Stimulated activated CD8-positive, alpha-beta memory T cell treated with anti-CD3 and anti-CD28 coated beads, Interleukin-15, amount 100 ng/mL, for 48 hours (primary cell): Measurements from ENCODE around the gene AGPAT1.

Source experiments
- DNase-seq, 2 donors: peaks; one replicate each; pipeline ENCODE4 v3.0.0-alpha.2; 2020; ENCODE audit warnings: low read depth in 2 of 2

AGPAT1 gene

DNA sequence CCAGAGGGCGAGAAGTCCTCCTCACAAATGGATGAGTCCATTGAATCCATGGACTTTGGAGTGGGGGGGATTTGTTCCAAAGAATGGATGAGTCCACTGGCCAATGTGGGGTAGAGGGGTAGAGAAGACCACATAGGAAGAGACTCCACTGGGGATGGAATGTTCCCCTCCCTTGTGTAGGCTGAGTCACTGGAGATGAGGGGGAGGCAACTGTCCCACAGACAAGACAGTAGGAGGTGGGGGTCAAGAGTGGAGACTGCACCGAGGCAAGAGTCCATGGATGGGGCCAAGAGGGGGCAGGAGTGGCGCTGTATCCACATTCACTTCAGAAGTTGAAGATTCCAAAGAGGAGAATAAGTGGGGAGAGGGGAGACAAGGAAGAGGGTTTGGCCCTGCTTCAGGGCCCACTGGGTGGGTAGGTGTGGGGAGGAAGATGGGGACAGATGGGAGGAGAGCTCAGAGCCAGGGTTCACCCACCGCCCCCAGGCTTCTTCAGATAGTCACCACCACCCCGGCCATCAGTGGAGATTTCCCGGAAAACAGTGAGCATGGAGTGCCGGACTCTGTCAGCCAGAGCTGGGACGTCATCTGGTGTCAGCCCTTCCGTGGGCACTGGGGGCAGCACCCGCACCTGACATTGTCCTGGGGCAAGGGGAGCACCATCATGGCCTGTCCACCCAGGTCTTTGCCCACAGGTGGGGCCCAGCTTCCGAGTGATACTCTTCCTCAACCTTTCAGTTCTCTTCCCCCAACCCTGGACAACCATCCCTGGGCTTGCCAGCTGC is 6.9 kb downstream of the AGPAT1 start:
- DNase-seq, result no peak

DNA sequence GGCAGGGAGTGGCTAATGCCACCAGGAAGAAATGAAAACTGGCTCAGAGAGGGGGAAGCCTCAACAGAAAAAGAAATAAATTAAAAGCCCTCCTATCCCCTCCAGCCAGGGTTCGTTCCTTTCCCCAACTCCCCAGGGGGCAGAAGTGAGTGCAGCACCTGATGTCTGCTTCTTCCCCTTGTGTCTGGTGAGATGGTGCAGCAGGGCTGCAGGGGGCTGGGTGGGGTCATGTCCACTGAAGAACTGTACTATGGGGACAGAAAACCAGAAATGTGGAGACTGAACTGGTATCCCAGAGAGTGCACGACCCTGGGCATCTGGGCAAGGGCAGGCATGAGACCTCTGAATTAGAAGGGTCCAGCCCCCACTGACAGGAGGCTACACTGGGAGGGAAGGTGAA is 7.5 kb downstream of the AGPAT1 start:
- no peak for DNase-seq

DNA sequence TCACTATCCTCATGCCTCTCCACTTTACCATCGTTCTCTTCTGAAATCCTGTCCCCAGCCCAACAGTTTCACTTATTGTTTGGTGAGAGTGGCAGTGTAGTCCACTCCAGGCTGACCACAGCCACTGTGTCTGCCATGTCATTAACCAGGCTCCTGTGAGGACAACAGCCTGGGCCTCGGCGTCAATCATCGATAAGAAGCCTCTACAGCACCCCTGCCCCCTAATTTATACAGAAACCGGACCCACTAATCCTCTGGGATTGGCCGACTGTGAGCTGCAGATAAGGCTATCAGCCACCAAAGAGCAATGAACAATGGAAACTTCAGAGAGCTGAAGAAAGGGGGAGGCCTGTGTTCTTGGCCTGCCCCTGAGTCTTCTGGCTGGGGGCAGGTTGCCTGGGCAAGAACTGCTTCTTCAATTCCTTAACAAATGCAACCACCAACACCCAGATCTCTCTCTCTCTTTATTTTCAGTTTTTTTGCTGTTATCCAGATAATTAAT is 8.1 kb downstream of the AGPAT1 start:
- DNase-seq, result no peak

DNA sequence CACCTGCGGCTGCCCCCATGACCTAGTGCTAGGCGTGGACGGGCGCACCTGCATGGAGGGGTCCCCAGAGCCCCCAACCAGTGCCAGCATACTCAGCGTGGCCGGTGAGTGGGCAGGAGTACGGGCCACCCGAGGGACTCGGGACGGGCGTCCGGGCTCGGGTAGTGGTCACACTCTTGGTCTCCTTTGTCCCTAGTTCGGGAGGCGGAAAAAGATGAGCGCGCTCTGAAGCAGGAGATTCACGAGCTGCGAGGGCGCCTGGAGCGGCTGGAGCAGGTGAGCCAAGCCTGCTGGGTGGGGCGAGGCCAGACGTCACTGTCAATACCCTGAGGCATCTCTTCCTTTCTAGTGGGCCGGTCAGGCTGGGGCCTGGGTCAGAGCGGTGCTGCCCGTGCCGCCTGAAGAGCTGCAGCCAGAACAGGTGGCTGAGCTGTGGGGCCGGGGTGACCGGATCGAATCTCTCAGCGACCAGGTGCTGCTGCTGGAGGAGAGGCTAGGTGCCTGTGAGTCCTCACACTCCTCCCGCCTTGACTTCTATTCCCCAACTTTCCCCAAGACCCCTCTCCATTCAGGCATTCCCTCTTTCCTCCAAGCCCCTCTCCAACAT is 8.6 kb downstream of the AGPAT1 start:
- DNase-seq, result no peak

DNA sequence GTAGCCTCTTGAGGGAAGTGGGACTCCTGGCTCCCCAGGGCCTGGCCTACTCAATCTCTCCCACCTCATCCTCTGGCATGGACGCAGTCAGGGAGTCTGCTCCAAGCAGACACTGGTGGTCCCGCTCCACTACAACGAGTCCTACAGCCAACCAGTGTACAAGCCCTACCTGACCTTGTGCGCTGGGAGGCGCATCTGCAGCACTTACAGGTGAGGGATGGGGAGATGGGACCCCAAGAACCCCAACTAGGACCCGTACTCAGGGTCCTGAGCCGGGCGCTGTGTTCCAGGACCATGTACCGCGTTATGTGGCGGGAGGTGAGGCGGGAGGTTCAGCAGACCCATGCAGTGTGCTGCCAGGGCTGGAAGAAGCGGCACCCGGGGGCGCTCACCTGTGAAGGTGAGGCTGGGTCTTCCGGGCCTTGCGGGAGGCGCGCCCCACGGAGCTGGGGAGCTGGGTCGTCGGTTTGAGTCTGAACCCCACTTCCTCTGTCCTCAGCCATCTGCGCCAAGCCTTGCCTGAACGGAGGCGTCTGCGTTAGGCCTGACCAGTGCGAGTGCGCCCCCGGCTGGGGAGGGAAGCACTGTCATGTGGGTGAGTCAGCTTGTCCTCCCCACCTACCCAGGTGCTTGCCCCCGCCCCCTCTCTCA is 9.3 kb downstream of the AGPAT1 start:
- no peak for DNase-seq

DNA sequence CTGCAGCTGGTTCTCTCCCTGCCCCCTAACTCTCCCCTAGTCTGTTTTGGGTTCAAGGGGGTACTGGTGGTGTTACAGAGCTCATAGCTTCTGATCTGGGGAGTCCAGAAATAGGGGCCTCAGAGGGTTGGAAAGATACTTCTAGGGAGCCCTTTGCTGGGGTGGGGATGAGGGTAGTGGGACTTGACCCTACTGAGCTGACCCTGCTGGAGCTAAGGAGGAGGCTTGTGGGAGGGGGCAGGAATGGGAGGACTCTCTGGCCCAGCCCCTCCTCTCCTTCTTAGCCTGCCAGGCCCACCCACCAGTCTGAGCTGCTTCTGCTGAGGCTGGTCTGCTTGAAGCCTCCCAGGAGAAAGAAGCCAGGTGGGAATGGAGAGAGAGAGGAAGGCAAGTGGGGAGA is 11.6 kb downstream of the AGPAT1 start, which contains the start of gene EGFL8:
TSS of gene EGFL8 (plus strand) at position 301 of the 400 bp plus-strand sequence. CDS start 1,571 bp downstream, outside the sequence.
- DNase-seq, result no peak

DNA sequence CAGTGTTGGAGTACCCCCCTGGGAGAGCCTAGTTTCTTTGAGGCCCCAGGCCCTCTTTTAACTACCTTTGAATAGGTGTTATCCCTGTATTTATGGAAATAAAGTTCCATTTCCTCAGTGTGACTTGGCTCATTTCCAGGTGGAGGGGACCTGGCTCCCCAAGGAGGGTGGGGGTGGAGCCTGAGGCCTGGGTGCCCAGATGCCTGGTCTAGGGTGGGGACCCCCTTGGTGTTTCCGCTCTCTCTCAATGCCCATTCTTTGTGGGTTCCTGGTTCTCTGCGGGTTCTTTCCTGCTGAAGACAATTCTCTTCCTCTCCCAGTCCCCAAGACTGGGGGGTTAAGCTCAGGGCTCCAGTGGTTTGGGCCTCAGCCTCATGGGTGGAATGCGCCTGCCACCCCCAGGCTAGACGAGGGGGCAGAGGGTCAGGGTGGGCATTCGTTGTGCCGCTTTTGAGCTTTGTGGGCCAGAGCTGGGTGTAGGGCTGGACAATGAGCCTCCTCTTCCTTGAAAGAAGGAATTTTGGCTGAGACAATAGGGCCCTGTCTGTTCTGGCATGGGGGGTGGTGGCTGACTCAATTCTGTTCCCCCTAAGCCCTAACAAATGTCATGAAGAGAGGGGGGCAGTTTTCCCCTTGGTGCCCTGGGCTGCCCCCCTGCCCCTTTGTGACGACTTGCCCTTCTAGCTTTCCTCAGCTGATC is 12.2 kb downstream of the AGPAT1 start:
- DNase-seq, result no peak

DNA sequence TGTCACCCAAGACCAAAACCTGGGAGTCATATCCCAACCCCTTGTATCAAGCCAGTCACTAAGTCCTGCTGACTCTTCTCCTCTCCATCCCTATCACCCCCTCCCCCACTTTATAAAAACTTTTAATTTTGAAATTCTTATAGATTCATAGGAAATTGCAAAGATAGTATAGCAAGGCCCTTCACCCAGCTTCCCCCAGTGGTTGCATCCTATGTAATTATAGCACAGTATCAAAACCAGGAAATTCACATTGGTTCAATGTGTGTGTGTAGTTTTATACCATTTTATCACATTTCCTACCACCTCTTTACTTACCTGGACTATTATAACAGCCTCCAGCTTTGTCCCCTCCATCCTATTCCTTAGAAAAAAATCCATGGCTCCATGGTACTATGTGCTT is 17.8 kb downstream of the AGPAT1 start:
- DNase-seq, result no peak

DNA sequence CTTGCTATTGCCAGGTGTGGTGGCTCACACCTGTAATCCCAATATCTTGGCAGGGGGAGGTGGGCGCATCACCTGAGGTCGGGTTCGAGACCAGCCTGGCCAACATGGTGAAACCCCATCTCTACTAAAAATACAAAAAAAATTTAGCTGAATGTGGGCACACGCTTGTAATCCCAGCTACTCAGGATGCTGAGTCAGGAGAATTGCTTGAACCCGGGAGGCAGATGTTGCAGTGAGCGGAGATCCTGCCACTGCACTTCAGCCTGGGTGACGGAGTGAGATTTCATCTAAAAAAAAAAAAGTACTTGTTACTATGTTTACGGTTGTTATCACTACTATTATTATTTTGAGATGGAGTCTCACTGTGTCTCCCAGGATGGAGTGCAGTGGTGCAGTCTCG is 19.0 kb downstream of the AGPAT1 start:
- no peak for DNase-seq

DNA sequence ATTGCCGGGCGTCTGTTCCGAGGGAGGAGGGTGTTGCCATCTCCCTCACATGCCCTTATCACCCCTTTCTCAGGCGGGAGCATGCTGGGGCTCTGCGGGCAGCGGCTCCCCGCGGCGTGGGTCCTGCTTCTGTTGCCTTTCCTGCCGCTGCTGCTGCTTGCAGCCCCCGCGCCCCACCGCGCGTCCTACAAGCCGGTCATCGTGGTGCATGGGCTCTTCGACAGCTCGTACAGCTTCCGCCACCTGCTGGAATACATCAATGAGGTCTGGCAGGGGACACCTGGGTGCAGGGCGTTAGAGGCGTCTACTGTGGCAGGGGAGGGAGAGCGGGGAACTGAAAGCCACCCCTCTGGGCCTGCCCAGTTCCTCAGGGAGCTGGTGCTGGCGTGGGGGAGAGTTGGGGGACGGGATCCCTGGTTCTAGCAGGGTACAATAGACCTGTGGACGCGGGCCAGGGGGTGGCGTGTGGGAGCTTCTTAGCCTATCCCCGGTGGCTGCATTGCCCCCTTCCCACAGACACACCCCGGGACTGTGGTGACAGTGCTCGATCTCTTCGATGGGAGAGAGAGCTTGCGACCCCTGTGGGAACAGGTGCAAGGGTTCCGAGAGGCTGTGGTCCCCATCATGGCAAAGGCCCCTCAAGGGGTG is 21.2 kb downstream of the AGPAT1 start:
- peak; percentile 46 to 48 for DNase-seq

DNA sequence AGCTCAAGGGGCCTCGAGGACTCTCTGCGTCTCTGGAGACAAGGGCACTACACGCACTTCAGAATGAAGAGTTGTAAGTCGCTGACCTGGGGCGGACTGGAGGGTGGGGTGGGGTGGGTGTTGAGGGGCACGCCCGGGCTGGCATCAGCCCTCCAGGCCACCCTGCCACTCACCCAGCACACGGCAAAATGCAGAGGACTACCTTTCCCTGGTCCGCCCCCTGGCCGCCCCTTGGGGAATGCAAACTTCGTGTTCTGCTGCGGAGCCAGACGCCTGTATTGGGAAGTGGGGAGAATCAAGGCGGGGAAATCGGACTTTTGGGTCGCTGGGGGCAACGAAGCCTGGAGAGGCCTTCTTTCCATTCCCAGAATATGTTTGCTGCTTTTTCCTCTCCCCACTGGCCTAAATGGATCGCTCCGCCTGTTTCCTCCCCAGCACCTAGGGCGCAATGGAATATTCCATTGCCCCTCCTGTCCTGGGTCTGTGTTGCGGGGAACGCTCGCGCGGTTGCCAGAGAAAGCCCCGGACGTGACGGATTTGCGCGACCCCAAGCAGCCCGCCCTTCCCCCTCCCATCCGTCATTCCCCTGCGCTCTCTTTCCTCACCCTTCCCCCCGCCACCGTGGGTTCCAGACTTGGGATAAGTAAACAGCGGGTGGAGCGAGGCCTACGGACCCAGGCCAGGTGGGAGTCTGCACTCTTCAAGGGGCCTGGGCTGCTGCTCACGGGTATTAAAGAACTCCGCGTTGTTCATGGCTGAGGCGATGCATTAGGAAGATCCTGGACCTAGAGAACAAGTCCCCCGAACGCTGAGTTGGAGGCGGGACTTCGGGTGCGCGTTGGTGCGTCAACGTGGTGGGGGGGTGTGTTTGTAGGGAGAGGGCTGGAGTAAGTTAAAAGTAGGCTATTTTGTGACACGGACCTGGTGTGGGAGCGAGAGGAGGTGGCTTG is 22.0 kb downstream of the AGPAT1 start, which contains the start of gene PPT2:
TSS of gene PPT2 (plus strand) at position 578 of the 950 bp plus-strand sequence. CDS start 454 bp downstream, outside the sequence.
- peak; percentile 77 to 81 for DNase-seq

DNA sequence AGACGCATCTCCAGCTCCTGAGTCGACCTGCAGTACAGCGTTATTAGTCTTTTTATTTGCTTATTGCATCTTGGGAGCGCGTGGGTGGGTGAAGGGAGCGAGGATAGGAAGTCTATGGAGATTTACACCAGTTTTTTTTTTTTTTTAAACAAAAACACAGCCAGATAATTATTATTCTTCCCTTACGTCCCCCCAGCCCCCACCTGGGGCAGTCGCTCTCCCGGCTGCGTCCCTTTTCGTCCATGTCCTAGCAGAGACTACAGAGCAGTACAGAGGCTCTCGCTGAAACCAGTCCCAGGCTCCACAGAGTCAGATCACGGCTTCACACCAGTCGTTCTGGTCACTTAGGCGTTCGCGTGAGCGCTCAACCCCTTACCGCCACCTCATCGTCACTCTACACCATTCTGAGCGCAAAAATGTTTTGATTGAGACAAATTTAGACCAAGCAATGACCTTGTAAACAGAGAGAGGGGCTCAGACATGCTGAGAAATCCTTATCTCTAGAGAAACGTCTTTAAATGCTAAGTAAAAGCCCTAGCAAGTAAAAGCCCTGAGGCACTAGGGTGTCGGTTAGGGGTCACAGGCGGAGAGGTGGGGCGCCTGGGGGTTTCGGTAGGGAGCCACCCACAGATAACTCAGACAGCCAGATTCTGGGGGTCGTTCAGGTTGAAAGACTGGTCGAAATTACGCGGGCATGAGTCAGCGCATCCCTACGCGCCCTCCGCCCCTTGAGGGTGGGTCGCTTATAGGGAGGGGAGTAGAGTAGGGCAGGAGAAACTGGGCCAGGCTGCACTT is 22.9 kb downstream of the AGPAT1 start:
- DNase-seq, result no peak

DNA sequence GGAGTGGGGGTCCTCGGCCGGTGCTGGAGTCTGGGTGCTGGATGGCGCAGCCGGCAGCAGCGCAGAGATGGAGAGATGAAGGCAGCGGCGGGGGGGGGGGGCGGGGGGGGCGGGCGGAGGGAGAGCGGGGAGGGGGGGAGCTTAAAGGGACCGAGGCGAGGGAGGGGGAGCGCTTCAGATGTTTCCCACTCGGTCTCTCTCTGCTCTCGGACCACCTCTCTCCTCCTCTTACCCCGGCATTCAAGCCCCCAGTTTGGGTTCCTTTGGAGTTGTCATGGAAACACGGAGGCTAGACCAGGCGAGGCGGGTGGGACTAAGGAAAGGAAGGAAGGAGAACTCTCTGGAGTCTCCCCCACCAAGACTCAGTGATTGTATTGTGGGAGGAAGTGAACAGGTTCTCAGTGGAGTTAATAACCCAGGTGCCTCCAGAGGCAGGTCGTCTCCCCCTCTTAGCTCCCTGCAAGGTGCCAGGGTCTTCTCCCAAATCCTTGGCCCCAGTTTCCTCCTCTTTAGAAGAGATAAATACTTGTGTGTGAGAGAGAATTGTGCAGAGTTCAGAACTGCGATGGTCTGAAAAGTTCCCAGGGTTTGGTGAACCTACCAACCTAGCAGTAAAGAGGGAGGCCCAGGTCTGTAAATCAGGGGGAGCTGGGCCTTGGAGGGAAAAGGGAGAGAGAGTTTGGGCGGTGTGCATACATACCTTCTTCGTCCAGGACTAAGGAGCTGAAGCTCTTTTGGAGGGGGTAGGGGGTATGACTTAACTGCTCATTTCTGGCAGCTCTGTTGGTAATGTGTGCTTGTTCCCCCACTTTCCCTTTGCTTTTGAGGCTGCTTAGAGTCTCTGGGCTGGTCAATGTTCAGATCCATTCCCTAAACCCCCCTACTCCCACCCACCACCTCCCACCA is 23.8 kb downstream of the AGPAT1 start, which contains the start of gene PRRT1:
TSS of gene PRRT1 (minus strand) at position 77 of the 906 bp plus-strand sequence. CDS start 112 bp downstream, outside the sequence.
- DNase-seq, result no peak

DNA sequence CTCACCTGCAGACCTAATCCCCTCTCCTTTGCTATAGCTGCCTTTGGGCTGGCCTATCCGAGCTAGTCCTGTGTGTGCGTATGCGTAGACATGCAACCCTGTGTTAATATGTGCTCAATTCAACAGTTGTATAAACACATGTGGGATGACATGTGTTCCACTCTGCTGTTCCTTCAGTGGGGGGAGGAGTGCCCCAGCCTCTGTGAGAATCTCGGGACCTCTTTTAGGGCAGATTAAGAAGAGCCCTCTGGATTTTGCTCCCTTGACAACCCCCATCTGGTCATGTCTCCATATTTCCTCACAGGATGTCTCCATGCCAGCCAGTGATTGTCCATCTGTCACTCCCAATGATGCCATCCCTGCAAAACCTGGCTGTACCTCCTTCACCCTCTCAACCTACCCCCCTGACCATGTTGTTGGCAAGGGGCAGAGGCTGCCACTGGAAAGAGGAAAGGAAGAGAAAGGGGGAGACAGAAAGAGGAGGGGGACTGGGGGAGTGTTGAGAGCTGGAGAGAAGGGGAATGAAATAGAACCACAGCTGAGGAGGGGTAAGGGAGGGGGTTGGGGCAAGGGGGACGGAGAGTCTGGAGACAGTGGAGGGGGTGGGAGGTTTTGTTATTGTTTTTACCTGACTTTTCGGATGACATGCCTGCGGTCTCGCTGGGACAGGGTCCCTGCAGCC is 24.6 kb downstream of the AGPAT1 start:
- no peak for DNase-seq

DNA sequence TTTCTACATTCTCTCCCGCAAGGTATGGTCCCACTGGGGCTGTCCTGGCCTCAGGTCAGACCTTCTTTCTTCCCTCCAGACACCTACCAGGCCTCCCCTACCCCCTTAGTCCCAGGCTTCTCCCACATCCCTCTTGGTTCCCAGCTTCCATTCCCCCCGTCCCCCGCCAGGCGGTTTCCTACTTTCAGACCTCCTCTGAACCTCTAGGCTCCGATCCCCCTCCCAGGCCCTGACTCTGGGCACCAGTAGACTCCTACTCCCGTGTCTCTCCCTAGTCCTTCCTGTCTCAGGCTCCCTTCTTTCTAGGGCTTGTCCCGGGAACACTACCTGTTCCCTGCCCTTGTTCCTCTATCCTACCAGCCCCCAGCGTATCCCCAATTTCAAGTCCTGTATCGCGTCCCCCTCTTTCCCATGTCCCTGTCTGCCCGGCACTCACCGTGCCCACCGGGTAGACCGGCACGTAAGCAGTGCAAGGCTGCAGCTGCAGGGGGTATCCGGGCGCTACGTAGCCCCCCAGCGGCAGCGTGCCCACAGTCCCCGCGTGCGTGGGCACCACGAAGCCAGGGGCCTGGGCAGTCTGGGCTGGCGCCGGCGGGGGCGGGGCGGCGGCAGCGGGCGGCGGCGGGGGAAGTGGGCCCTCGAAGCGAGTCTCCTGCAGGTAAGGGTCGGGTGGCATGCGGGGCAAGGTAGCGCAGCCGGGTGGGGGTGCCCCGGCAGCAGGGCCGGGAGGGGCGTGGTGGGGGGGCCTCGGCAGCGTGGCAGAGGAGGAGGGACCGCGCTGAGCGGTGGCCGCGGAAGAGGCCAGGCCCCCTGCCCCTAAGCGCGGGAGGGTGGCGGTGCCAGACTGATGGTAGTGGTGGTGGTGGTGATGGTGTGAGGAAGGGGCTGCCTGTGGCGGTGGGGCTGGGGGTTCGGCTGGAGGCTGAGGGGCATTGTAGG is 25.7 kb downstream of the AGPAT1 start:
- no peak for DNase-seq

DNA sequence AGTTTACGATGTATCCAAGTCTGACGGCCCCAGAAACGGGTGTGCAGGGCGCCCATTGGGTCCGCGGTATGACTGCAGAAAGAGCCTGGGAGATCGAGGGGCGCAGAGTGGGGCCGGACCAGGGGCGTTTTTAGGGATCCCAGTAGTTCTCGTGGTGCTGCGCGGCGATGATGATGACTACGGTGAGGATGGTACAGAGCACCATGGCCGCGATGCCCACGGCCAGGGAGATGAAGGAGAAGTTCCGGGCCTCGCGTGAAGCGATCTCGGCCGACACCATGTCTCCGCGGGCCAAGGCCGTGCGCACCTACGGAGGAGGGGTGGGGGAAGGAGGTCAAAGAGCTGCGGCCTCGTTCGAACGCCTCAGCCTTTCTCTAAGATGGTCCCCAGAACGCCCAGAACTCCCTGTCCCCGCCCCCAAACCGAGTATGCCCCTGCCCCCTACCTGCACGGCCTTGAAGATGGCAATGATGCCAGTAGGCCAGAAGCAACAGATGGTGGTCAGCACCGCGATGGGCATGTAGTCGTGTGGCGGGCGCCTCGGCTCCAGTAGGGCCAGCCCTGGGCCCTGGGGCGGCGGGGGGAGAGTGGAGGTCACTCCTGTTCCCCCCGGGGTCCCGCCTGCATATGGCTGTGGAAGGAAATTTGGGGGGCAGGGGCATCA is 26.7 kb downstream of the AGPAT1 start:
- DNase-seq, result no peak
